HG03139 (cell line): ENCODE data around the gene LARGE2.
"Not testable (repeated sequence)": the region's sequence is repeated elsewhere in the genome, so short reads cannot be mapped to it uniquely, and the experiment has no call there.

Experiments used
- ATAC-seq: cut with Tn5 transposase; IDR thresholded peaks from one replicate; pipeline ENCODE4 v1.9.1; 2021; ENCODE audit not compliant: unreplicated experiment

Gene LARGE2

DNA sequence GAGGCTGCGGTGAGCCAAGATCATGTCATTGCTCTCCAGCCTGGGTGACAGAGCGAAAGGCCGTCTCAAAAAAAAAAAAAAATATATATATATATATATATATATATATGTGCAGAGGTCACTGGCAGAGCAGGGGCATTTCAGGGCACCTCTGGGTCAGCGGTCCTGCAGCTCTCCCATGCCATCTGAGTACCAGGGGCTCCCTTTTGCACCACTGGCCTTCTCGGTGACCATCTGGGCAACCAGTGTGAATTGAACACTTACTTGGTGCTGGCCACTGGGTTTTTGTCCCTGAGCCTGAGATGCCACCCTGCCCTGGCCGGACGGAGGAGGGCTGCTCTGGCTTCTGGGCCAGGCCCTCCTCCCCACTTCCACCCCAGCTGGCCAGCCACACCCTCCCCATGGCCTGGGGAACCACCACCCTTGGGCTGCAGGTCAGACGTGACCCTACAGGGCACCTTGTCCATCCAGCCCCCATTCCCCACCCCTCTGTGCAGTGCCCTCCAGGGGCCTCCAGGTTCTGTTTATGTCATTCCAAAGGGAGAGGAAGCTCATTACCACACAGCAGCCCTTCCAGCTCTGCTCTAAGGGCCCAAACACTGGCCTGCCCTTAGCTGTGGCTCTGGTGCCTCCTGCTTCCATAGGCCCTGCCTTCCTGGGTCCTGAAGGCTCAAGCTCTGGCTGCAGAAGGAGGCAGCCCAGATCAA lies 26.8 kb upstream of the LARGE2 start:
- ATAC-seq, result no peak

DNA sequence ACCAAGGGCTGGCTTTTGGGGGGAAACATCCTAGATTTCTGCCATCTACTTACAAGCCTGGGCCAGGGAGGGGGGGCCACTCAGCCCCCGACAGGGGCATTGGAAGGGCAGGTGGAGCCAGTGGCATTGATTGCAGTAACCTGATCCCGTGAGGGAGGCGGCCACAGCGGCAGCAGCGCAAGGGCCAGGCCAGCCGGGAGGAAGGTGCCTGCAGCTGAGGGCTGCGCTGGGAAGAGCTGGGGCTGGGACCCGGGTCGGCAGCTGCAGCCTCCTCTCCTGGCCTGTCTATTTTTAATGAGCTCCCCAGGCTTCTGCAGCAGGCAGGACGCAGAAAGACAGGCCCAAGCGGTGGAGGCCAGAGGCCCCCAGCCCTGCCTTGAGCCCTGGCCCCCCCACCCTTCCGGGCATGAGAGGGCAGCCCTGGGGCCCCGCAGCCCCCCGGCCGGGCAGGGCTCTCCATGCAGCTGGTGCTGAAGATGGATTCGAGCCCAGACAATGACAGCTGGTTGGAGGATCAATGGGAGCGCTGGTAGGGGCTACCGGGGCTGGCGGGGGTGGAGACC lies 26.0 kb upstream of the LARGE2 start:
- ATAC-seq, result no peak

DNA sequence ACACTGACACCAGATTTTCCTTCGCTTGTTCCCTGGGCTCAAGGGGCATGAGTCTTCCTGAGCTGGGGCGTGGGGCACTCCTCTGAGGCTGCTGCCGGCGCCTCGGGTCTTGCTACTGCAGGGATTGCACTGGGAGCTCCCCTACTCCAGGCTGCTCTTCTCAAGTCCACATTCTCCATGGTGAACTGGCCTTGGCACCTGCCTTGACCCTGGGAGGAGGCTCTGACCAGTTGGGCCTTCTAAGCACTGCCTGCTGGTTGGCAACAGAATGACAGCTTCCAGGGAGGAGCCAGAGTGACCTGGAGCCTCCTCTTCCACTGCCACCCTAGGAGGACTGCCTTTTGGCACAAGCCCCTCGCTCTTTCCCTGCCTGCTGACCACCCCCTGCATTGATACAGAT lies 24.9 kb upstream of the LARGE2 start:
- ATAC-seq, result no peak

DNA sequence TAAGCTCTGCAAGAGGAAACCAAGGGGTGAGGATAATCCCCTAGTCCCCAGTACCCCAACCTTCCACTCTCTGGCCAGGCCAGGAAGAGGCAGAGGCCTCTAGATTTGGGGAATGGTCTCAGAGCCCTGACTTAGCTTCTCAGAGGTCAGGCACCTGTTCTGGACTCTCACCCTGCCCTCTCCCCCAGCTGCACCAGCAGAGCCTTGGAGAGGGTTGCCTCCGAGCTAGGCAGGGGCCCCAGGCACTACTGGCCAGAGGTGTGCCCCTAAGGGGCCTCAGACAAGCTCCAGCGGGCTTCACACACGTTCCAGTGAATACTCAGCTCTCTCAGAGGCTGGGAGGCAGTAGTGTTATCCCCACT lies 23.4 kb upstream of the LARGE2 start:
- ATAC-seq, result no peak

- peak; percentile 49 for ATAC-seq
These were observed 22.8 kb upstream of the LARGE2 start for GRCh38 chr11:45899448-45900174.

DNA sequence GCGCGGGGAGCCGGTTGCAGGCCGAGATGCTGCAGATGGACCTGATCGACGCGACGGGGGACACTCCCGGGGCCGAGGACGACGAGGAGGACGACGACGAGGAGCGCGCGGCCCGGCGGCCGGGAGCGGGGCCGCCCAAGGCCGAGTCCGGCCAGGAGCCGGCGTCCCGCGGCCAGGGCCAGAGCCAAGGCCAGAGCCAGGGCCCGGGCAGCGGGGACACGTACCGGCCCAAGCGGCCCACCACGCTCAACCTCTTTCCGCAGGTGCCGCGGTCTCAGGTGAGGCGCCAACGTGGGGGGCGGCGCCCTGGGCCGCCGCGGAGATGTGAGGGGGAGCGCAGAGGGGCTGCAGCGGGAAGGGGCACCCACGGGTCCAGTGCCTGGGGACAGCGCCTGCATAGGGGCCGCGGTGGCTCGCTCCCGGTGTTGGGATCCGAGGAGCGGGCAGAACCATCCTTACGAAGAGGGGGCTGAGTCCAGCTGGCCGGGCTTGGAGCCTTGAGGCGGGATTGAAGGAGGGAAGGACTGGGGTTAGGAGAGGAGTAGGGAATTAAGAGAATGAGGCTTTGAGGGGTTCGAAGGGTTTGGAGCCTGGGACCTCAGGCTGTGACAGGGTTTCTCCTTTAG lies 22.2 kb upstream of the LARGE2 start:
- ATAC-seq, result not testable (repeated sequence)

GRCh38 chr11:45900916-45901617 lies 21.4 kb upstream of the LARGE2 start:
- no peak for ATAC-seq

GRCh38 chr11:45901626-45902025 lies 20.8 kb upstream of the LARGE2 start:
- no peak for ATAC-seq

- ATAC-seq, result no peak
These were observed 19.7 kb upstream of the LARGE2 start for GRCh38 chr11:45902452-45903380.

- no peak for ATAC-seq
These were observed 18.0 kb upstream of the LARGE2 start for GRCh38 chr11:45904309-45904915.

DNA sequence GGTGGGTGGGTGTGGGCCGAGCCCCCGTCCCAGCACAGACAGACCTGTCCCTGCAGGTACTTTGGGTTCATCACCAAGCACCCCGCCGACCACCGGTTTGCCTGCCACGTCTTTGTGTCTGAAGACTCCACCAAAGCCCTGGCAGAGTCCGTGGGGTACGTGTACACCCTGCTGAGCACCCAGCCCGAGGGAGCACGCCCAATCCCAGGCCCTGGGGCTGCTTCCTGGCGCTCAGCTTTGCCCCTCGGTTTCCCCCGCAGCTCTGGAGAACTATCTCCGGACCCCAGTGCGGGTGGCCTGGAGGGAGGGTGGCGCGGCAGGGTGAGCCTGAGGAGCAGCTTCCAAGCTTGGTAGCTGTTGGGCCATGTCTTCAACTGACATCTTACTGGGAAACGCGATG lies 17.4 kb upstream of the LARGE2 start:
- ATAC-seq, result no peak

DNA sequence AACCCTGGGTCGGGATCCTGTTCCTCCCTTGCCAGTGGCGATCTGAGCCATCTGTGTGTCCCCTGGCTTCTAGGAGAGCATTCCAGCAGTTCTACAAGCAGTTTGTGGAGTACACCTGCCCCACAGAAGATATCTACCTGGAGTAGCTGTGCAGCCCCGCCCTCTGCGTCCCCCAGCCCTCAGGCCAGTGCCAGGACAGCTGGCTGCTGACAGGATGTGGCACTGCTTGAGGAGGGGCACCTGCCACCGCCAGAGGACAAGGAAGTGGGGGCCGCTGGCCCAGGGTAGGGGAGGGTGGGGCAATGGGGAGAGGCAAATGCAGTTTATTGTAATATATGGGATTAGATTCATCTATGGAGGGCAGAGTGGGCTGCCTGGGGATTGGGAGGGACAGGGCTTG lies 16.9 kb upstream of the LARGE2 start:
- ATAC-seq, result not testable (repeated sequence)

GRCh38 chr11:45906096-45906682 lies 16.3 kb upstream of the LARGE2 start:
- no peak for ATAC-seq

DNA sequence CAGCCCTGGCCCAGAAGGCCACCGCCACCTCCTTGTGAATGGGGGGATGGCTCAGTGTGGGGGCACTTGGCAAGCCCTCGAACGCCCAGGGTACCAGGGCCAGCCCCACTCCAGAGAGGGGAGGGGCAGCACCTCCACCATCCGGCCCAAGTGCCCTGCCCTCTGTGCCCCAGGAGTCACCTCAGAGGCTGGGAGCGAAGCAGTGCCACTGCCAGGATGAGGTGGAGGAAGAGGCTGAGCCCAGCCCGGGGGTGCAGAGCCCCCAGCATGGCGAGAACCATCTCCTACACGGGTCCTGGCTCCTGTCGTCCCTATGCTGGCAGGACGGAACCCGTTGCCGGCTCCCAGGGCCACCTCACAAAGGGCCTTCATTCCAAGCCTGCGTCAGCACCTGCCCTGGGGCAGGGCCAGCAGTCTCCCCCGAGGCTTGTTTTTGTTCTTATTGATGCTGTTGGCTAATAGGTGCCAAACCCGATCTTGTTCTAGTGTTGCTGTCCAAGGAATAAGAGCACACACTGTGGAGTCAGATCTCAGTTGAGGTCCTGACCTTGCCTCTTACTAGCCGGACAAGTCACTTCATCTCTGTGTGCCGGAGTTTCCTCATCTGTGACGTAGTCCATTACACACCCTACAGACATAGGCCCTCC lies 15.4 kb upstream of the LARGE2 start, which contains the start of gene FREY1:
Gene FREY1 (minus strand): TSS at position 307 of the 647 bp plus-strand sequence. CDS start 26 bp downstream, at position 281.
- no peak for ATAC-seq

DNA sequence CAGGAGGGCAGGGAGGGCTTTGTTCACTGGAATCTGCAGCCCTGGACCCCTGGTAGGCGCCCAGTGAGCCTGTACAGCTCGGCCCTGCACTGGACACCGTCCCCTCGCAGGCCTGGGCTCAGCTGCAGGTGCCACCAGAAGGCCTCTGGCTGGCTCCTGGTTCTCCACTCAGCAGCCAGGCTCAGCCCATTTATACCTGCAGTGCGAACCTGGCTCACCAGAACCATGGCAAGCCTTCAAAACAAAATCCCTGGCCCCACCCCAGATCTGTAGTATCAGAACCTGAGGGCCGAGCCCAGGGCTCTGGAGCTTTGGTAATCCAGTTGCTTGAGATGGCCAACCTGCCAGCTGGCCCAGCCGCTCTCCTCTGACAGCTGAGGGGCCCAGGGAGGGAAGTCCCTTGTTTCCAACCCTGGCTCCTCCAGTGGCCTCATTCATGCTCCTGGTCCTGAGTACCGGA lies 14.5 kb upstream of the LARGE2 start:
- ATAC-seq, result no peak

GRCh38 chr11:45909594-45910475 lies 12.6 kb upstream of the LARGE2 start:
- ATAC-seq, result no peak

DNA sequence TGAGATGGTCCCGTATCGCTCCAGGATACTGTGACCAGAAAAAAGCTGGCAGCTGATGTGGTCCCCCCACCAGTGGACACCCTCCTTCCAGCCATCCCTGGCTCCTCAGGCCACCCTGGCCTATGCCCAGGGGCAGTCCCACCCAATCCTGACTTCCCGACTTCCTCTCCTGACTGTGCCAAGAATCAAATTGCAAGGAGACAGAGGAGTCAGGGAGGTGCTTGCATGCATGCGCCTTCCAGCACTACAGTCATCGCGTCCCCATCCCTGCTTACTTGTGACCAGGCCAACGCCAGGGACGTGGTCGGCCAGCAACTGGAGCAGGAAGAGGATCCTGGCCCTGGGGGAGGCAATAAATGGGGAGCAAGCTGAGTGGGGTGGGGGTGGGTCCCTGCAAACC lies 11.8 kb upstream of the LARGE2 start:
- no peak for ATAC-seq

DNA sequence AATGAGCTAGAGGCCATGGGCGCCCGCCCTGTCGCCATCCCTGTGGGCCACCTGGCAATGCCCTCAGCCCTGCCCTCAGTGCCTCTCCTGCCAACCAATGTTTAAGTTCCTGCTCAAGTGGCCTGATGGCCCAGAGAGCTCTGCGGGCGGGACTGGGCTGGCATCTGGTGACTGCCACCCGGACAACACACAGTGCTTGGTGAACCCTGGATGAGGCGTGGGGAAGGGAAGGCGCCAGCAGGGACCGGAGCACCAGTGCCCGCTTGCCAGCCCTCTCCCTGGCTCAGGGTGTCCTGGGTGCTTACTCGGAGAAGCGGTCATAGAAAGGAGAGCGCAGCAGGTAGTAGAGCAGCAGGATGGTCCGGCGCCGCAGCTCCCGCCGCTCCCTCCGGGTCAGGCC lies 8.9 kb upstream of the LARGE2 start:
- ATAC-seq, result no peak
